HepG2 (cell line): Measurements from ENCODE around the gene CARHSP1. TPM values are rescaled to one million over a fixed set of nuclear protein-coding genes. Genes with fewer than 3 reads are reported as not detected.

ENCODE experiments used
- AFF4 ChIP-seq: sonication (generic); formaldehyde crosslinking; IDR thresholded peaks from 2 replicates; pipeline ENCODE4 v1.4.0; 2020; ENCODE audit warnings: missing genetic modification reagents
- AGO2 ChIP-seq: fragments of 200-400 bp; formaldehyde crosslinking; optimal IDR thresholded peaks from 2 replicates; pipeline ENCODE3; 2017; ENCODE audit warnings: mild to moderate bottlenecking, low read depth, low read length, moderate library complexity
- ARNTL ChIP-seq: sonication (generic); formaldehyde crosslinking; IDR thresholded peaks from 2 replicates; pipeline ENCODE4 v1.4.0; 2020; ENCODE audit warnings: mild to moderate bottlenecking, missing genetic modification reagents
- BRD4 ChIP-seq: sonication (generic); formaldehyde crosslinking; IDR thresholded peaks from 2 replicates; pipeline ENCODE4 v1.4.0; 2020; ENCODE audit warnings: missing genetic modification reagents
- CAMTA2 ChIP-seq: sonication (generic); formaldehyde crosslinking; IDR thresholded peaks from 2 replicates; pipeline ENCODE4 v1.4.0; 2020; ENCODE audit warnings: mild to moderate bottlenecking, missing genetic modification reagents, borderline replicate concordance
- GATA4 ChIP-seq: sonication (generic); IDR thresholded peaks from 2 replicates; pipeline ENCODE4 v1.6.1; 2016; ENCODE audit warnings: antibody characterized with exemption, low read depth, borderline replicate concordance
- HMG20B ChIP-seq: conservative IDR thresholded peaks from 2 replicates; pipeline ENCODE4 v1.6.1; 2016; ENCODE audit warnings: missing genetic modification reagents, missing compliant biosample characterization
- IRX3 ChIP-seq: sonication (generic); formaldehyde crosslinking; IDR thresholded peaks from 2 replicates; pipeline ENCODE4 v1.8.1; 2023; ENCODE audit warnings: mild to moderate bottlenecking, low read depth, missing genetic modification reagents, borderline replicate concordance
- KLF16 ChIP-seq, 2 experiments: sonication (generic) in 1 of 2; formaldehyde crosslinking in 1 of 2; IDR thresholded peaks; 2 replicates each; pipeline versions ENCODE4 v1.6.1 to v1.8.0; 2016 to 2023; ENCODE audit warnings: missing genetic modification reagents in 2 of 2, missing compliant biosample characterization in 1 of 2
- LBX2 ChIP-seq: sonication (generic); formaldehyde crosslinking; IDR thresholded peaks from 2 replicates; pipeline ENCODE4 v1.5.0; 2020; ENCODE audit warnings: missing genetic modification reagents, mild to moderate bottlenecking, borderline replicate concordance
- MTA3 ChIP-seq: sonication (generic); formaldehyde crosslinking; IDR thresholded peaks from 2 replicates; pipeline ENCODE4 v1.4.0; 2020; ENCODE audit warnings: missing genetic modification reagents
- MXD3 ChIP-seq: IDR thresholded peaks from 2 replicates; pipeline ENCODE4 v1.6.1; 2016; ENCODE audit warnings: mild to moderate bottlenecking, missing biosample characterization, missing genetic modification reagents
- PHF20 ChIP-seq: sonication (generic); formaldehyde crosslinking; IDR thresholded peaks from 2 replicates; pipeline ENCODE4 v1.5.0; 2020; ENCODE audit warnings: mild to moderate bottlenecking, missing genetic modification reagents
- RBFOX2 ChIP-seq: fragments of 200-400 bp; formaldehyde crosslinking; IDR thresholded peaks from 2 replicates; pipeline ENCODE4 v1.6.1; 2017; ENCODE audit warnings: low read depth, mild to moderate bottlenecking, low read length
- SALL1 ChIP-seq: sonication (generic); formaldehyde crosslinking; IDR thresholded peaks from 2 replicates; pipeline ENCODE4 v1.8.0; 2022; ENCODE audit warnings: mild to moderate bottlenecking, missing genetic modification reagents
- SCMH1 ChIP-seq: sonication (generic); formaldehyde crosslinking; IDR thresholded peaks from 2 replicates; pipeline ENCODE4 v1.9.0; 2021; ENCODE audit warnings: missing genetic modification reagents, mild to moderate bottlenecking, borderline replicate concordance
- SMC3 ChIP-seq: IDR thresholded peaks from 2 replicates; pipeline ENCODE4 v1.6.1; 2011; ENCODE audit warnings: low read length, improper control_type of control experiment
- TCF7L2 ChIP-seq: IDR thresholded peaks from 2 replicates; pipeline ENCODE4 v1.6.1; 2011; ENCODE audit warnings: mild to moderate bottlenecking, low read depth, low read length, moderate library complexity
- TP53 ChIP-seq: sonication (generic); formaldehyde crosslinking; conservative IDR thresholded peaks from 2 replicates; pipeline ENCODE4 v1.4.0; 2020; ENCODE audit warnings: missing genetic modification reagents
- ZGPAT ChIP-seq: IDR thresholded peaks from 2 replicates; pipeline ENCODE4 v1.6.1; 2016; ENCODE audit warnings: mild to moderate bottlenecking
- ZKSCAN8 ChIP-seq: IDR thresholded peaks from 2 replicates; pipeline ENCODE4 v1.6.1; 2016; ENCODE audit warnings: borderline replicate concordance, missing genetic modification reagents, missing compliant biosample characterization
- ZNF34 ChIP-seq: sonication (generic); formaldehyde crosslinking; IDR thresholded peaks from 2 replicates; pipeline ENCODE4 v1.4.0; 2020; ENCODE audit warnings: mild to moderate bottlenecking, missing genetic modification reagents, borderline replicate concordance
- ZNF431 ChIP-seq: sonication (generic); formaldehyde crosslinking; IDR thresholded peaks from 2 replicates; pipeline ENCODE4 v1.9.0; 2022; ENCODE audit warnings: missing genetic modification reagents, low read depth, mild to moderate bottlenecking, borderline replicate concordance
- ZNF580 ChIP-seq: IDR thresholded peaks from 2 replicates; pipeline ENCODE4 v1.6.1; 2016; ENCODE audit warnings: low read depth, borderline replicate concordance
- ZNF792 ChIP-seq: IDR thresholded peaks from 2 replicates; pipeline ENCODE4 v1.6.1; 2016
- polyA plus RNA-seq, 8 experiments: library from polyadenylated mRNA; depleted of rRNA in 3 of 8; stranded (reverse) in 7 of 8; unstranded in 1 of 8; fragments of >200 nt; fragmentation: Illumina TruSeq in 4 of 8; extraction: Trizol in 4 of 8; gene quantifications; 2 replicates each; pipeline versions ENCODE4 v1.2.1 to v1.2.3, GENCODE V29; 2011 to 2016; ENCODE audit warnings: low read depth in 4 of 8, missing spikeins in 1 of 8, mixed read lengths in 1 of 8; ENCODE audit not compliant: insufficient read depth in 1 of 8
- total RNA-seq, 5 experiments: library from RNA; depleted of rRNA; stranded (reverse); fragments of >200 nt; fragmentation: Illumina TruSeq; extraction: Trizol; gene quantifications; 2 replicates each; pipeline ENCODE4 v1.2.3, GENCODE V29; 2016; ENCODE audit warnings: low read depth in 1 of 5

Gene CARHSP1
- total and polyA plus RNA-seq, 2 of the 13 experiments (the other 11 are each of a cell fraction or from before 2014, with no cell fraction given): 173 to 345 TPM

GRCh38 chr16:8867216-8867931 lies 1.4 kb downstream of the CARHSP1 start (continued):
- no peak for TF ChIP-seq MXD3 (CRISPR knock-in tag)
- no peak for TF ChIP-seq HMG20B (CRISPR knock-in tag)
- no peak for TF ChIP-seq ZNF792 (CRISPR knock-in tag)
- TF ChIP-seq LBX2 (CRISPR knock-in tag): no peak; the same call in 1 of the 2 replicates
- TF ChIP-seq GATA4: no peak
- TF ChIP-seq ARNTL (CRISPR knock-in tag): peak; percentile 45; the same call in 1 of the 2 replicates
- peak; percentile 89 for TF ChIP-seq AGO2
- TF ChIP-seq TCF7L2: no peak
- TF ChIP-seq ZNF34: peak; percentile 93; the same call in 1 of the 2 replicates
- TF ChIP-seq ZNF431 (CRISPR knock-in tag): 0 out of 2 replicates have a peak, but pooled peaks have one; percentile 70
- no peak for TF ChIP-seq AFF4
- no peak for TF ChIP-seq IRX3 (CRISPR knock-in tag)
- no peak for TF ChIP-seq PHF20 (CRISPR knock-in tag)
- TF ChIP-seq SALL1: peak; percentile 21
- TF ChIP-seq CAMTA2 (CRISPR knock-in tag): no peak
- peak; percentile 57 for TF ChIP-seq RBFOX2
- TF ChIP-seq ZGPAT (CRISPR knock-in tag): 0 out of 2 replicates have a peak, but pooled peaks have one; percentile 37
- no peak for TF ChIP-seq ZKSCAN8 (CRISPR knock-in tag)
- TF ChIP-seq SCMH1 (CRISPR knock-in tag): no peak
- no peak for TF ChIP-seq MTA3
- no peak for TF ChIP-seq ZNF580 (CRISPR knock-in tag)
- no peak for TF ChIP-seq KLF16 (CRISPR knock-in tag; IDR thresholded peaks at IDR 0.05)
- TF ChIP-seq SMC3: no peak
- TF ChIP-seq BRD4 (CRISPR knock-in tag): peak; percentile 55; the same call in 1 of the 2 replicates
- no peak for TF ChIP-seq TP53 (CRISPR knock-in tag)
